Skeletal muscle satellite cell (primary cell): ENCODE measurements around the gene SGSM2.

Experiments used
- H3K27me3 ChIP-seq: 2 replicates; pipeline ENCODE4 v1.7.0; 2013; ENCODE audit warnings: low read length; ENCODE audit not compliant: control insufficient read depth, insufficient read depth
- H3K36me3 ChIP-seq: 2 replicates; pipeline ENCODE4 v1.7.0; 2013; ENCODE audit warnings: mild to moderate bottlenecking, control low read depth, low read length; ENCODE audit not compliant: insufficient read depth
- H3K4me1 ChIP-seq: 2 replicates; pipeline ENCODE4 v1.7.0; 2013; ENCODE audit warnings: low read length; ENCODE audit not compliant: control insufficient read depth, insufficient read depth
- H3K4me2 ChIP-seq: 2 replicates; pipeline ENCODE4 v1.7.0; 2013; ENCODE audit warnings: mild to moderate bottlenecking, low read length
- H3K4me3 ChIP-seq: 2 replicates; pipeline ENCODE4 v1.7.0; 2013; ENCODE audit warnings: low read length
- H3K9ac ChIP-seq: 2 replicates; pipeline ENCODE4 v1.7.0; 2013; ENCODE audit warnings: mild to moderate bottlenecking, low read depth, low read length, moderate library complexity
- H3K9me3 ChIP-seq: replicated peaks from 2 replicates; pipeline ENCODE4 v1.7.0; 2013; ENCODE audit warnings: mild to moderate bottlenecking, control low read depth, low read length

The SGSM2 gene

GRCh38 chr17:2397247-2398171 lies 60.2 kb downstream of the SGSM2 start:
- peak overlapping the region; percentile 65 for H3K4me3 ChIP-seq
- H3K9ac ChIP-seq = peak overlapping the region; percentile 80
- no peaks in the 10 kb centered on the region for H3K27me3 ChIP-seq
- H3K9me3 ChIP-seq = no peaks in the 10 kb centered on the region
- peak overlapping the region; percentile 99 for H3K4me2 ChIP-seq
- peaks cover 55% of the 10 kb centered on the region for H3K4me1 ChIP-seq
- H3K36me3 ChIP-seq = no peaks in the 10 kb centered on the region

- H3K9ac ChIP-seq = peak overlapping the region; percentile 56
- peaks cover 60% of the 10 kb centered on the region for H3K4me1 ChIP-seq
- no peaks in the 10 kb centered on the region for H3K9me3 ChIP-seq
- peak overlapping the region; percentile 67 for H3K4me3 ChIP-seq
- H3K36me3 ChIP-seq = no peaks in the 10 kb centered on the region
- no peaks in the 10 kb centered on the region for H3K27me3 ChIP-seq
- H3K4me2 ChIP-seq = peak overlapping the region; percentile 99
Observed at GRCh38 chr17:2398182-2398581, 60.9 kb downstream of the SGSM2 start.

- no peaks in the 10 kb centered on the region for H3K9me3 ChIP-seq
- H3K4me1 ChIP-seq = peaks cover 63% of the 10 kb centered on the region
- H3K9ac ChIP-seq = peak overlapping the region; percentile 98
- no peaks in the 10 kb centered on the region for H3K27me3 ChIP-seq
- H3K4me3 ChIP-seq = peak overlapping the region; percentile 85
- H3K4me2 ChIP-seq = peak overlapping the region; percentile 99
- H3K36me3 ChIP-seq = no peaks in the 10 kb centered on the region
Observed at GRCh38 chr17:2398655-2399571, 61.6 kb downstream of the SGSM2 start.

GRCh38 chr17:2399572-2400473 lies 62.5 kb downstream of the SGSM2 start:
- H3K9ac ChIP-seq = peak overlapping the region; percentile 98

GRCh38 chr17:2400474-2400866 lies 63.2 kb downstream of the SGSM2 start:
- peak overlapping the region; percentile 98 for H3K9ac ChIP-seq
- H3K4me3 ChIP-seq = peak overlapping the region; percentile 85
- H3K36me3 ChIP-seq = no peaks in the 10 kb centered on the region
- H3K9me3 ChIP-seq = no peaks in the 10 kb centered on the region
- H3K4me2 ChIP-seq = peak overlapping the region; percentile 99
- H3K4me1 ChIP-seq = peaks cover 67% of the 10 kb centered on the region
- H3K27me3 ChIP-seq = no peaks in the 10 kb centered on the region

More at GRCh38 chr17:2399572-2400473, 62.5 kb downstream of the SGSM2 start:
- Histone ChIP-seq H3K4me3 (peak overlapping the region; percentile 85), H3K36me3 (no peaks in the 10 kb centered on the region), H3K9me3 (no peaks in the 10 kb centered on the region), H3K27me3 (no peaks in the 10 kb centered on the region), H3K4me2 (peak overlapping the region; percentile 99), H3K4me1 (peaks cover 65% of the 10 kb centered on the region)

- Histone ChIP-seq H3K4me3 (peak within 1 kb of the TSS; percentile 85), H3K4me1 (peaks cover 67% of the 10 kb centered on the region), H3K9ac (peak within 1 kb of the TSS; percentile 98), H3K36me3 (no peaks in the 10 kb centered on the region), H3K4me2 (peak within 1 kb of the TSS; percentile 99), H3K9me3 (no peaks in the 10 kb centered on the region), H3K27me3 (no peaks in the 10 kb centered on the region)
Observed at GRCh38 chr17:2400877-2401425, 63.6 kb downstream of the SGSM2 start, which contains the start of gene MNT. Gene MNT, minus strand, starts transcription at chr17:2401060. Its CDS starts 348 bp downstream, at chr17:2400712.

DNA sequence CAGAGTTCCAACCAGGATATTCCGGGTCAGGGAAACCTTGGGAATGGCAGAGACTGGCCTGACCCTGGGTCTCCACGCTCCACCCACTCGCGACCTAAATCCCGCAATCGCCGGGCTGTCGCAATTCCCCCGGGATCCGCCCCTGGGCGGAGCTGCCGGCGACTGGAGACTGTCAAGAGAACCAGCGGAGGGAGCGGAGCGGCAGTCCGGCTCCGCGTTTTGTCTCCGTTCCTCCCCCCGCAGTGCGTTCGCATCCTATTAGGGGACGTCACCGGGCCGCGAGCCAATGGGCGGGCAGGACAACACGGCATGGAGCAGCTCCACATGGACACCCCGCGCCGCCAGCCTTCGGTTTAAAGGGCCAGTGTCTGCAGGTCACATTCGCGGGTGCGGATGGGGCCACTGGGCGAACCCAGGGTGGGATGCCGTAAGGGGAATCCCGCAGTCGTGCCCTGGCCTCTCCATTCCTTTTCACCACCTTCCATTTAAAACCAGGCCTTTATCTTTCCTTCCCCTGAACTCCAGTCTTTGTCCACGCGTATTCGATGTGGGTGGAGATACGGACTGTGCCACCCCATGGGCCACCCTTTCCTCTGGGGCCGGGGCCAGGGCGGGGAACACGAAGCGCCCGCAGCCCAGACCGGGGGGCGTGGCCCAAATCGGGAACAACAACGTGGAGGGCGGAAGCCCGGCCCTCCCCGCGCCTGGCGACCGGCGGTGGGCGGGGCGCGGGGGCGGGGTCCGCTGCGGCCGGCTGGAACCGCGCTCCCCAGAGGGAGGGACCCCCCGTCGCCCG lies 64.3 kb downstream of the SGSM2 start:
- Histone ChIP-seq H3K4me1 (peaks cover 67% of the 10 kb centered on the region), H3K4me3 (peak overlapping the region; percentile 85), H3K27me3 (no peaks in the 10 kb centered on the region), H3K4me2 (peak overlapping the region; percentile 99), H3K9ac (peak overlapping the region; percentile 98), H3K36me3 (no peaks in the 10 kb centered on the region), H3K9me3 (no peaks in the 10 kb centered on the region)

GRCh38 chr17:2402544-2402943 lies 65.2 kb downstream of the SGSM2 start:
- Histone ChIP-seq H3K36me3 (no peaks in the 10 kb centered on the region), H3K4me2 (peak overlapping the region; percentile 99), H3K4me3 (peak overlapping the region; percentile 64), H3K9ac (peak overlapping the region; percentile 82), H3K27me3 (no peaks in the 10 kb centered on the region), H3K4me1 (peaks cover 67% of the 10 kb centered on the region), H3K9me3 (no peaks in the 10 kb centered on the region)

DNA sequence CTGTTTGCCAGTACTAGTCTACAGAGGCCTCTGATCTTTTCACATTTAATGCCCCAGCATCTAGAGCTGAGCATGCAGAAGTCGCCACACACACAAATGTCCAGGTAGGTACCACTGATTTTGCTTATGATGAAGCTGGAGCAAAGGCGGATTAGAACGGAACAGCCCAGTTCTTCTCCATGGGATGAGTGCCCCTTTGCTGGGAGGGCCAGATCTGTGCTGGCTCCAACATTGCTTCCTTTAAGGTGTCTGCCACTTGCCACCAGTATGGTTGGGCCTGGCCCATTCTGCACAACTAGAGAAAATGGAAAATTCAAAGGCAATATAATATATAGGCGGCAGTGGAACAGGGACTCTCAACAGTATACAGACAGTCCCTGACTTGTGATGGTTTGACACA lies 65.7 kb downstream of the SGSM2 start:
- Histone ChIP-seq H3K36me3 (no peaks in the 10 kb centered on the region), H3K4me1 (peaks cover 67% of the 10 kb centered on the region), H3K27me3 (no peaks in the 10 kb centered on the region), H3K4me2 (peak overlapping the region; percentile 99), H3K9ac (no peak overlapping the region), H3K4me3 (no peak overlapping the region), H3K9me3 (no peaks in the 10 kb centered on the region)
